Adipocyte (in vitro differentiated cells): ENCODE measurements around the gene SIGLEC14.
A peak's percentile ranks its signal among the peaks of the same experiment; 100 is the strongest.

Experiments
- DNase-seq: peaks from one replicate; pipeline ENCODE4 v3.0.0-alpha.2; 2015; ENCODE audit warnings: low read depth
- H3K27me3 ChIP-seq: replicated peaks from 2 replicates; pipeline ENCODE4 v1.7.0; 2013; ENCODE audit warnings: mild to moderate bottlenecking, low read length, moderate library complexity; ENCODE audit not compliant: control insufficient read depth, insufficient read depth
- H3K36me3 ChIP-seq: 2 replicates; pipeline ENCODE4 v1.7.0; 2013; ENCODE audit warnings: low read length, mild to moderate bottlenecking, moderate library complexity; ENCODE audit not compliant: control insufficient read depth, insufficient read depth, severe bottlenecking
- H3K4me1 ChIP-seq: 2 replicates; pipeline ENCODE4 v1.7.0; 2013; ENCODE audit warnings: mild to moderate bottlenecking, low read length, moderate library complexity; ENCODE audit not compliant: control insufficient read depth, insufficient read depth
- H3K4me3 ChIP-seq: 2 replicates; pipeline ENCODE4 v1.7.0; 2013; ENCODE audit warnings: mild to moderate bottlenecking, low read length, moderate library complexity
- H3K9ac ChIP-seq: 2 replicates; pipeline ENCODE4 v1.7.0; 2013; ENCODE audit warnings: mild to moderate bottlenecking, low read length, moderate library complexity
- H3K9me3 ChIP-seq: 2 replicates; pipeline ENCODE4 v1.7.0; 2013; ENCODE audit warnings: mild to moderate bottlenecking, low read length, moderate library complexity; ENCODE audit not compliant: control insufficient read depth

SIGLEC14 gene

GRCh38 chr19:51593138-51593890 lies 53.3 kb downstream of the SIGLEC14 start:
- Histone ChIP-seq H3K4me1 (peaks cover 6% of the 10 kb centered on the region), H3K4me3 (peak overlapping the region; percentile 87), H3K9me3 (peaks cover 2% of the 10 kb centered on the region), H3K27me3 (no peaks in the 10 kb centered on the region), H3K9ac (peak overlapping the region; percentile 76), H3K36me3 (peaks cover 2% of the 10 kb centered on the region)
- no peak for DNase-seq
